T-helper 17 cell (primary cell): ENCODE measurements around the gene SLC49A3. TPM values are rescaled to one million over a fixed set of nuclear protein-coding genes. Genes with fewer than 3 reads are reported as not detected.
A peak's percentile ranks its signal among the peaks of the same experiment; 100 is the strongest.

Experiments used
- ATAC-seq: fragments of 150-1000 bp; cut with Tn5 transposase; 2 replicates; pipeline ENCODE4 v1.10.0; 2021; ENCODE audit warnings: mild to moderate bottlenecking, moderate library complexity
- DNase-seq, 3 donors: peaks; one replicate each; pipeline versions ENCODE4 v3.0.0 to v3.0.0-alpha.2; 2020 to 2021
- H3K9me3 ChIP-seq: one replicate; pipeline ENCODE4 v1.7.0; 2013; ENCODE audit warnings: low read length, mild to moderate bottlenecking; ENCODE audit not compliant: control insufficient read depth, poor library complexity, severe bottlenecking
- H3K27ac Mint-ChIP-seq: one replicate; pipeline ENCODE4 v1.8.0; 2022; ENCODE audit warnings: mild to moderate bottlenecking, moderate library complexity, mixed read lengths
- H3K27me3 Mint-ChIP-seq: one replicate; pipeline ENCODE4 v1.8.0; 2022; ENCODE audit warnings: mixed read lengths
- H3K36me3 Mint-ChIP-seq: one replicate; pipeline ENCODE4 v1.8.0; 2022; ENCODE audit warnings: low read depth, mixed read lengths
- H3K4me1 Mint-ChIP-seq: one replicate; pipeline ENCODE4 v1.8.0; 2022; ENCODE audit warnings: mild to moderate bottlenecking, mixed read lengths
- H3K4me3 Mint-ChIP-seq: one replicate; pipeline ENCODE4 v1.8.0; 2022; ENCODE audit warnings: mild to moderate bottlenecking, moderate library complexity, mixed read lengths
- total RNA-seq, 4 donors: library from RNA in 2 of 4; stranded (reverse) in 2 of 4; gene quantifications; one replicate each; pipeline ENCODE4 v1.2.3 and lab custom pipeline; 2022 to 2026

Gene SLC49A3
- total RNA-seq, 2 donors from 2014 or later, result 1.1 to 2.7 TPM

- no peak for DNase-seq
- no peak overlapping the region for H3K4me3 Mint-ChIP-seq
Measured at GRCh38 chr4:659851-660250, 29.1 kb downstream of the SLC49A3 start.

GRCh38 chr4:658681-659667 is 30.0 kb downstream of the SLC49A3 start:
- Mint-ChIP-seq H3K27ac (no peak overlapping the region), H3K27me3 (no peaks in the 10 kb centered on the region), H3K36me3 (peaks cover 3% of the 10 kb centered on the region), H3K4me3 (no peak overlapping the region), H3K4me1 (peaks cover 2% of the 10 kb centered on the region)
- ATAC-seq (no peak), DNase-seq (no peak)
- H3K9me3 ChIP-seq, result no peaks in the 10 kb centered on the region

More at GRCh38 chr4:659851-660250, 29.1 kb downstream of the SLC49A3 start:
- H3K27me3 Mint-ChIP-seq, result no peaks in the 10 kb centered on the region
- ATAC-seq, result no peak
- H3K27ac Mint-ChIP-seq, result no peak overlapping the region
- no peaks in the 10 kb centered on the region for H3K9me3 ChIP-seq
- H3K4me1 Mint-ChIP-seq, result peaks cover 4% of the 10 kb centered on the region
- H3K36me3 Mint-ChIP-seq, result peaks cover 3% of the 10 kb centered on the region

- no peak for DNase-seq
- no peaks in the 10 kb centered on the region for H3K27me3 Mint-ChIP-seq
Measured at GRCh38 chr4:657834-658667, 30.9 kb downstream of the SLC49A3 start.

GRCh38 chr4:657338-657833 is 31.6 kb downstream of the SLC49A3 start:
- no peaks in the 10 kb centered on the region for H3K27me3 Mint-ChIP-seq
- no peak for DNase-seq
- H3K9me3 ChIP-seq, result no peaks in the 10 kb centered on the region
- H3K4me1 Mint-ChIP-seq, result no peaks in the 10 kb centered on the region
- ATAC-seq, result no peak
- no peak overlapping the region for H3K4me3 Mint-ChIP-seq
- H3K36me3 Mint-ChIP-seq, result peaks cover 3% of the 10 kb centered on the region
- no peak overlapping the region for H3K27ac Mint-ChIP-seq

More at GRCh38 chr4:657834-658667, 30.9 kb downstream of the SLC49A3 start:
- Mint-ChIP-seq H3K27ac (no peak overlapping the region), H3K4me3 (no peak overlapping the region), H3K4me1 (peaks cover under 1% of the 10 kb centered on the region), H3K36me3 (peaks cover 3% of the 10 kb centered on the region)
- H3K9me3 ChIP-seq, result no peaks in the 10 kb centered on the region
- no peak for ATAC-seq

- Mint-ChIP-seq H3K27me3 (no peaks in the 10 kb centered on the region), H3K4me1 (no peaks in the 10 kb centered on the region), H3K27ac (no peak overlapping the region), H3K36me3 (peaks cover 3% of the 10 kb centered on the region), H3K4me3 (peak overlapping the region; percentile 19)
- ATAC-seq (no peak), DNase-seq (no peak)
- H3K9me3 ChIP-seq, result no peaks in the 10 kb centered on the region
Measured at GRCh38 chr4:656436-657337, 32.3 kb downstream of the SLC49A3 start.

GRCh38 chr4:655464-656151 is 33.3 kb downstream of the SLC49A3 start:
- ATAC-seq (no peak), DNase-seq (no peak)
- H3K9me3 ChIP-seq, result no peaks in the 10 kb centered on the region
- no peak overlapping the region for H3K27ac Mint-ChIP-seq
- H3K4me1 Mint-ChIP-seq, result no peaks in the 10 kb centered on the region
- no peaks in the 10 kb centered on the region for H3K36me3 Mint-ChIP-seq
- H3K27me3 Mint-ChIP-seq, result no peaks in the 10 kb centered on the region
- H3K4me3 Mint-ChIP-seq, result no peak overlapping the region

- H3K4me1 Mint-ChIP-seq, result no peaks in the 10 kb centered on the region
- no peak overlapping the region for H3K27ac Mint-ChIP-seq
- no peaks in the 10 kb centered on the region for H3K36me3 Mint-ChIP-seq
- DNase-seq, result no peak
- no peak for ATAC-seq
- no peaks in the 10 kb centered on the region for H3K27me3 Mint-ChIP-seq
- H3K9me3 ChIP-seq, result no peaks in the 10 kb centered on the region
- H3K4me3 Mint-ChIP-seq, result no peak overlapping the region
Measured at GRCh38 chr4:654871-655463, 34.0 kb downstream of the SLC49A3 start.

GRCh38 chr4:654503-654845 is 34.5 kb downstream of the SLC49A3 start:
- H3K9me3 ChIP-seq, result no peaks in the 10 kb centered on the region
- H3K4me3 Mint-ChIP-seq, result no peak overlapping the region
- H3K27me3 Mint-ChIP-seq, result no peaks in the 10 kb centered on the region
- no peaks in the 10 kb centered on the region for H3K4me1 Mint-ChIP-seq
- no peak for ATAC-seq
- H3K27ac Mint-ChIP-seq, result no peak overlapping the region
- no peak for DNase-seq
- no peaks in the 10 kb centered on the region for H3K36me3 Mint-ChIP-seq

GRCh38 chr4:653831-654502 is 35.0 kb downstream of the SLC49A3 start:
- DNase-seq, result no peak
- Mint-ChIP-seq H3K4me3 (no peak overlapping the region), H3K27me3 (no peaks in the 10 kb centered on the region), H3K27ac (no peak overlapping the region), H3K4me1 (no peaks in the 10 kb centered on the region), H3K36me3 (no peaks in the 10 kb centered on the region)
- no peaks in the 10 kb centered on the region for H3K9me3 ChIP-seq
- no peak for ATAC-seq

GRCh38 chr4:653080-653821 is 35.7 kb downstream of the SLC49A3 start:
- Mint-ChIP-seq H3K27ac (peak overlapping the region; percentile 2), H3K36me3 (no peaks in the 10 kb centered on the region), H3K4me1 (no peaks in the 10 kb centered on the region), H3K27me3 (no peaks in the 10 kb centered on the region), H3K4me3 (no peak overlapping the region)
- no peaks in the 10 kb centered on the region for H3K9me3 ChIP-seq
- DNase-seq (no peak), ATAC-seq (no peak)
